Activated naive CD8-positive, alpha-beta T cell treated with anti-CD3 and anti-CD28 coated beads, Interleukin-2, amount 50 U/mL, for 16 hours (primary cell): Measurements from ENCODE around the gene OLIG1.

Source experiments
- DNase-seq: peaks from one replicate; pipeline ENCODE4 v3.0.0-alpha.2; 2020; ENCODE audit warnings: low read depth, low spot score

OLIG1 gene

GRCh38 chr21:33030633-33031032 lies 39.3 kb upstream of the OLIG1 start:
- no peak for DNase-seq

DNA sequence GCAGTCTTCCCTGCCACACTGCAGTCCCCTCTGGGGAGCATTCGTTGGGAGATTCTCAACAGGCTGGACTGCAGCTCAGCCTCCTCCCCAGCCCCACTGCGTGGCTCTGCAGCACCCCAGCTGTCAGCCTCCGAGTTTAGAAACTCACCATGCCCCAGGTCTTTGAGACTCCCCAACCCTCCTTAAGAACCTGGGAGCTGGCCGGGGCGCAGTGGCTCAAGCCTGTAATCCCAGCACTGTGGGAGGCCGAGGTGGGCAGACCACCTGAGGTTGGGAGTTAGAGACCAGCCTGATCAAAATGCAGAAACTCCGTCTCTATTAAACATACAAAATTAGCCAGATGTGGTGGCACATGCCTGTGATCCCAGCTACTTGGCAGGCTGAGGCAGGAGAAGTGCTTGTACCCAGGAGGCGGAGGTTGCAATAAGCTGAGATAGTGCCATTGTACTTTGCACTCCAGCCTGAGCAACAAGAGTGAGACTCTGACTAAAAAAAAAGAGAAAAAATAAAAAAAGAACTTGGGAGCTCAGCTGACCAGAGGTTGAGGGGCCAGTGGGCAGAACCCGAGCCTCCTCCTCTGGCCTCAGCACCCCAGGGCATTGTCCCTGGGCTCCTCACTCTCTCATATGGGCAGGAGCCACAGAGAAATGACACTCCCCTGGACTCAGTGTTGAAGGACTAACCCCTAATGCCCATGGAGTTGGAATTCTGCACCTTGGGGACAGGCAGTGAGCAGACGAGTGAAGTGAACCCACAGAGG lies 38.6 kb upstream of the OLIG1 start:
- no peak for DNase-seq

- no peak for DNase-seq
Measured at GRCh38 chr21:33032434-33033047, 37.4 kb upstream of the OLIG1 start.

GRCh38 chr21:33033094-33033951 lies 36.6 kb upstream of the OLIG1 start:
- no peak for DNase-seq

GRCh38 chr21:33033961-33034413 lies 36.0 kb upstream of the OLIG1 start:
- no peak for DNase-seq

GRCh38 chr21:33035147-33035546 lies 34.8 kb upstream of the OLIG1 start:
- no peak for DNase-seq

DNA sequence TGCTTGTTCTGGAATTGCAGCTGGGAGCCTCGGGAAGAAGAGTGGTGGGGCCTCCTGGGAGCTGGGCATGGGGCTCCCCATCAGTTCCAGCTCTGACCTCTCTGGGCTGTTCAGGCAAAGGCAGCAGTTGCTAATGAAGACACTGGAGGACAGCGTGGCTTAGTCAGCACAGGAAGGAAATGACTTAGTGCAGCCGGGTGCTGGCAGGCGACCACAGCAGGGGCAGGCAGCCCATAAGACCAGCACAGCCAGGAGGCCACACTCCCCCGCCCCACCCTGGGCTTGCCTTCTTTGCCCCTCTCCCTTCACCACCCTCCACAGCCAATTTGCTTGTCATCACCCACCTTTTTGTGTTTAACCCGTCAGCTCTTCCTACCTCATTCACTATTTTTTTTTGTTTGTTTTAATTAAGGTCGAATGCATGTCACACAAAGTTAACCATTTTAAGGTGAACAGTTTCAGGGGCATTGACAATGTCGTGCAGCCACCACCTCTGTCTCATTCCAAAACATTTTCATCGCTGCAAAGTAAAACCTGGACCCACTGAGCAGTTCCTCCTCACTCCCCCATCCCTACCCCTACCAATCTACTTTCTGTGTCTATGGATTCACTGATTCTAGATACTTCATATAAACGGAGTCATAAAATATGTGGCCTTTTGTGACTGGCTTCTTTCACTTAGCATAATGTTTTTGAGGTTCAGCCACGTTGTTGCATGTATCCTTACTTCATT lies 33.3 kb upstream of the OLIG1 start:
- no peak for DNase-seq

DNA sequence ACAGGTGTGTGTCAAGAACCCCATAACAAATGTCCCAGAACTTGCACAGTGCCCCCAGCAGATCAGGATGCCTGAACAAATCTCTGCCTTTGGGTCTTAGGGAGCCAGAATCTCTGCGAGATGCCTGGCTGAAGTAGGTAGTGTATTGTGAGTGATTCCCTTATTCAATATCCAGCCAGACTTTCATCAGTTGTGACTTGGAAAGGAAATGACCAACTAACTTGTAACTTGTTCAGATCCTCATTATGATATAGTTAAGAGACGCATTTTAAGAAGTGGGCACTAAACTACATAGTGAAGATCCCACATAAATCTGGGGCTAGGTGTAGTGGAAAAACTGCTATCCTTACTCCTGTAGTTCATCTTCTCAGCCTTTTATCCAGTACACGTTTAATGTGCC lies 32.4 kb upstream of the OLIG1 start:
- no peak for DNase-seq

- DNase-seq, result no peak
Measured at GRCh38 chr21:33039536-33039935, 30.4 kb upstream of the OLIG1 start.

DNA sequence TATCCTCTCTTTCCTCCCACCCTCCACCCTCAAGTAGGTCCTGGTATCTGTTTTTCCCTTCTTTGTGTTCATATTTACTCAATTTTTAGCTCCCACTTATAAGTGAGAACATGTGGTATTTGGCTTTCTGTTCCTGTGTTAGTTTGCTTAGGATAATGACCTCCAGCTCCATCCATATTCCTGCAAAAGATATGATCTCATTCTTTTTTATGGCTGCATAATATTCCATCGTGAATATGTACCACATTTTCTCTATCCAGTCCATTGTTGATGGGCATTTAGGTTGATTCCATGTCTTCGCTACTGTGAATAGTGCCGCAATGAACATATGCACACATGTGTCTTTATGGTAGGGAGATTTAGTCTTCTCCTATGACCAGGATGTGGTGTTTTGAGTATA lies 29.7 kb upstream of the OLIG1 start:
- DNase-seq, result no peak

DNA sequence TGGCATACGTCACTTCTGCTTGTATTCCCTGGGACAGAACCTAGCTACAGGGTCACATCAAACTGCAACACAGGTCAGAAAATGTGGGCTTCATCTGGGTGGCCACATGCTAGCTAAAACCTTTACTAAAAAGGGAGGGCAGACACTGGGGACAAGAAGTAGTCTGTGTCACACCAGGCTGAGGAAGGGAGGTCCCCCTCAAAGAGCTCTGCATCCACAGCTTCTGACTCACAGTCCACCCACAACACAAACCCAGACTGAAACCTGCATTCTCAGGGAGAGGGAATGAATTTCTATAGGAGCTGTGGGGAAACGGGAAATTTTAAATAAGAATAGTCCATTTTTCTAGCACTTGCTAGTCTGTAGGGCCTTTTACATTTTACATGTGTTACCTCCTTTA lies 28.0 kb upstream of the OLIG1 start:
- no peak for DNase-seq

DNA sequence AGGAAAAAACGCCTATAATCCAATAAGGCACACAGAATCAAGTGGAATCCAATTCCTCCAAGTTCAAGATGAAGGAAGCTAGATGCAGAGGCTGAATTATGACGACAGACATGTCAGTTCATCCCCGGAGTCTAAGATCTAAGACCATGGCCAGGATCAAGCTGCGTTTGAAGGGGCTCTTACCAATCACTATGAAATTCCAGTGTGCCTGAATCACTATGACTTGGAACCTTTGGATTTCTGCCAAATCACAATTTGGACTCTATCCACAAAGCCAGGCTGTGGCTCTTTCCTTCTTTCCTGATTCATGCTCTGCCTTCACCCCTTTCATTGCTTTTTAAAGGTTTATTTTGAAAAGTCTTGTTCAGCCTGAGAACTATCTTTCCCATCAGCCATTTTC lies 27.1 kb upstream of the OLIG1 start:
- DNase-seq, result no peak

GRCh38 chr21:33046455-33046854 lies 23.5 kb upstream of the OLIG1 start:
- DNase-seq, result no peak

- no peak for DNase-seq
Measured at GRCh38 chr21:33047231-33047630, 22.7 kb upstream of the OLIG1 start.

DNA sequence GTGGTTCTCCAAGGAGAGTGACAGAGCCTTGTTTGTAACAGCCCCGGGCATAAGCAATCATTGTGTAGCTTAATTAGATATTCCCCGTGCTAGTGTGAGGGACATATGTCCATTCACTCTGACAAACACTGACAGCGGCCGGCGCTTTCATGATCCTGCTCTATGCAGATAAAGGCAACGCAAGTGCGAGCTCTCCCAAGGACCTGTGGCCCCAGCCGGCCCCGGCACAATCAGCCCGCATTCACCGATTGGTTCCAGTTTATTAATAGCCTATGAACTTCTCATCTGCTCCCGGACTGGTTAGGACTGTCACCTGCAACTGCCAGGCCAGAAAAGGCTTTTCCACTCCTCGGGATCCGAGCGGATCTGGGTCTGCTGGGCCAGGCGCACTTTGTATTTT lies 18.0 kb upstream of the OLIG1 start:
- no peak for DNase-seq

GRCh38 chr21:33053951-33054350 lies 16.0 kb upstream of the OLIG1 start:
- no peak for DNase-seq

GRCh38 chr21:33055991-33056390 lies 13.9 kb upstream of the OLIG1 start:
- no peak for DNase-seq

DNA sequence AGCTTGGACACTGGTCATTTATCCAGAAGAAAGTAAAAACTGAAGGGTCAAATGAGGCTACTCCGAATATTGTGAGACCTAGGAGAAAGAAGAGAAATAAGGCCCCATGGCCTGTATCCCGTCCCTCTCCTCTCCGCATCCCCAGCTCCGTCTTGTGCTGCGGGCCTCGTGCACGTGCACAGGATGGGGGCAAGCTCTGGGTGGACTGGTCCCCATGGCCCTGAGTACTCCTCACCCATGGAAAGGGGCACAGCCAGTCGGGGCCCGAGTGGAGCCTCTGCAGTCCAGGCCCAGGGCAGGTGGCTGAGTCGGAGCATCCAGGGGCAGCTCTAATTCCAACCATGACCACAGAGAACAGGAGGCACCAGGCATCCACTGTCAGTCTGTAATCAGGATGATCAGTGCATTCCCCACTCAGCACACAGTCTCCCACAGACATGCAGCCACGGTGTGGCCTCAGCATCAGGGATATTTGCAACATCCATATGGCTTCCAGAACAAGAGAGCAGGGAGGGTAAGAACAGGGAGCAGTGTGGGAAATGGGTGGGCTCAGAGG lies 12.5 kb upstream of the OLIG1 start:
- DNase-seq, result no peak

GRCh38 chr21:33058527-33058926 lies 11.4 kb upstream of the OLIG1 start:
- DNase-seq, result no peak

DNA sequence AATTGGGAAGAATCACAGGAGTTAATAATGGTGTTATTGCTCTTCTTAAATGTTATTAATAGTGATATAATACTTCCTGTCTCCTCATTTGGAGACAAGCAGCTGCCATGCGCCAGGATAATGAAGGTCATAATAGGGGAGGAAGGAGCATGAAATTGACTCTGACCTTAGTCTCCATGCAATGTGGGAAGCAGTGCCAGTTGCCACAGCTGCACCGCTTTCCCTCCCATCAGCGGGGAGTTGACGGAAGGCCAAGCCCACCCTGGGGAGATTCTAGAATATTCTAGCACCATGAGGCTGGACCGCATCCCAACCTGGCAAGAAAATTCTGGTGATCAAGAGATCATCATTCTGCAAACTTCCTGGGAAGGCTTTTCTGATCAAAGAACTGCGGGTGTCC lies 11.0 kb upstream of the OLIG1 start:
- DNase-seq, result no peak

- no peak for DNase-seq
Measured at GRCh38 chr21:33059380-33059841, 10.5 kb upstream of the OLIG1 start.
